B cell (primary cell): ENCODE measurements around the gene B3GALT6. TPM values are rescaled to one million over a fixed set of nuclear protein-coding genes. Genes with fewer than 3 reads are reported as not detected.

Experiments used
- ATAC-seq: fragments of 200-7000 bp; cut with Tn5 transposase; one replicate; pipeline ENCODE4 v1.10.0; 2021; ENCODE audit warnings: low read depth, mild to moderate bottlenecking, moderate number of reproducible peaks, moderate library complexity
- CTCF ChIA-PET: fragments of 350-600 bp; sonication (Branson Sonifier 250); formaldehyde crosslinking; loops from one replicate; lab custom pipeline; 2021; ENCODE audit warnings: antibody characterized with exemption, inconsistent platforms; lab: Charles Lee
- POLR2A ChIA-PET: fragments of 350-600 bp; sonication (Branson Sonifier 250); formaldehyde crosslinking; loops from one replicate; lab custom pipeline; 2021; ENCODE audit warnings: antibody characterized with exemption; lab: Charles Lee
- DNase-seq: peaks from one replicate; pipeline ENCODE4 v3.0.0; 2013
- H2AFZ ChIP-seq: 2 replicates; pipeline ENCODE4 v1.6.1; 2012; ENCODE audit warnings: mild to moderate bottlenecking, low read depth, low read length; ENCODE audit not compliant: insufficient read depth, poor library complexity, severe bottlenecking
- H3K27ac ChIP-seq, 2 donors: 1 replicate in 1 of 2; 2 replicates in 1 of 2; pipeline ENCODE4 v1.5.1; 2012 to 2013; ENCODE audit warnings: low read length in 2 of 2, mild to moderate bottlenecking in 2 of 2, moderate library complexity in 1 of 2
- H3K27me3 ChIP-seq, 4 experiments: fragments of 200-600 bp in 1 of 4; sonication (generic) in 1 of 4; replicated peaks in 1 of 4; 1 replicate in 2 of 4; 2 replicates in 2 of 4; pipeline versions ENCODE4 v1.6.1 to v1.7.0; 2013 to 2016; ENCODE audit warnings: low read length in 3 of 4, mild to moderate bottlenecking in 2 of 4, mixed read lengths in 1 of 4, moderate library complexity in 1 of 4; ENCODE audit not compliant: insufficient read depth in 4 of 4, control insufficient read depth in 3 of 4; ENCODE audit errors: control extremely low read depth in 1 of 4
- H3K36me3 ChIP-seq, 2 experiments: replicated peaks in 1 of 2; 1 replicate in 1 of 2; 2 replicates in 1 of 2; pipeline versions ENCODE4 v1.6.1 to v1.7.1; 2013; ENCODE audit warnings: low read length in 1 of 2; ENCODE audit not compliant: insufficient read depth in 2 of 2, control insufficient read depth in 1 of 2; ENCODE audit errors: control extremely low read depth in 1 of 2, extremely low read depth in 1 of 2
- H3K4me1 ChIP-seq, 2 donors: fragments of 200-600 bp in 1 of 2; sonication (generic) in 1 of 2; 1 replicate in 1 of 2; 2 replicates in 1 of 2; pipeline versions ENCODE4 v1.5.1 to v1.6.1; 2013 to 2017; ENCODE audit warnings: low read length in 2 of 2; ENCODE audit not compliant: control insufficient read depth in 2 of 2, insufficient read depth in 2 of 2
- H3K4me2 ChIP-seq: replicated peaks from 2 replicates; pipeline ENCODE3; 2012; ENCODE audit warnings: mild to moderate bottlenecking, low read depth, low read length; ENCODE audit not compliant: poor library complexity, severe bottlenecking
- H3K4me3 ChIP-seq, 5 experiments: fragments of 200-600 bp in 1 of 5; sonication (generic) in 1 of 5; 1 replicate in 3 of 5; 2 replicates in 2 of 5; pipeline versions ENCODE4 v1.5.1 to v1.7.0; 2011 to 2016; ENCODE audit warnings: low read length in 4 of 5, mild to moderate bottlenecking in 4 of 5, low read depth in 2 of 5, control low read depth in 1 of 5, moderate library complexity in 1 of 5; ENCODE audit not compliant: insufficient read depth in 1 of 5; ENCODE audit errors: control extremely low read depth in 1 of 5, extremely low read depth in 1 of 5
- H3K79me2 ChIP-seq: fragments of 200-600 bp; sonication (generic); one replicate; pipeline ENCODE4 v1.6.0; 2016; ENCODE audit warnings: low read length; ENCODE audit not compliant: control insufficient read depth, insufficient read depth
- H3K9ac ChIP-seq: fragments of 200-600 bp; sonication (generic); 2 replicates; pipeline ENCODE4 v1.6.1; 2017; ENCODE audit warnings: mild to moderate bottlenecking, low read length, moderate library complexity
- H3K9me3 ChIP-seq, 3 donors: one replicate each; pipeline versions ENCODE4 v1.6.1 to v1.7.1; 2013; ENCODE audit warnings: low read length in 2 of 3; ENCODE audit not compliant: control insufficient read depth in 2 of 3, insufficient read depth in 1 of 3; ENCODE audit errors: control extremely low read depth in 1 of 3
- H4K20me1 ChIP-seq: 2 replicates; pipeline ENCODE4 v1.6.0; 2012; ENCODE audit warnings: mild to moderate bottlenecking, low read length; ENCODE audit not compliant: insufficient read depth, control insufficient read depth, poor library complexity, severe bottlenecking
- H3K27ac Mint-ChIP-seq: one replicate; pipeline ENCODE4 v1.8.0; 2021; ENCODE audit warnings: mixed read lengths
- H3K27me3 Mint-ChIP-seq: one replicate; pipeline ENCODE4 v1.8.0; 2021; ENCODE audit warnings: mixed read lengths
- H3K4me1 Mint-ChIP-seq: one replicate; pipeline ENCODE4 v1.8.0; 2021; ENCODE audit warnings: mixed read lengths
- H3K4me3 Mint-ChIP-seq: one replicate; pipeline ENCODE4 v1.8.0; 2021; ENCODE audit warnings: mixed read lengths
- H3K9me3 Mint-ChIP-seq: one replicate; pipeline ENCODE4 v1.8.0; 2022; ENCODE audit warnings: mixed read lengths; ENCODE audit not compliant: insufficient read depth
- CTCF ChIP-seq: fragments of 200-600 bp; IDR thresholded peaks from one replicate; pipeline ENCODE4 v1.8.0; 2022; ENCODE audit warnings: antibody characterized with exemption, mild to moderate bottlenecking
- EZH2 ChIP-seq: IDR thresholded peaks from 2 replicates; pipeline ENCODE4 v1.6.1; 2012; ENCODE audit warnings: borderline replicate concordance, low read depth, mild to moderate bottlenecking, moderate library complexity, low read length; ENCODE audit not compliant: insufficient read depth, poor library complexity, severe bottlenecking
- WGBS: methylation state at CpG from one replicate; pipeline ENCODE4 v1.1.5; 2013; ENCODE audit warnings: missing lambda C conversion rate; ENCODE audit not compliant: insufficient coverage; 5-methylcytosine and 5-hydroxymethylcytosine counted together
- intact Hi-C: fragments of 100-400 bp; cut with micrococcal nuclease; formaldehyde crosslinking; loops from one replicate; pipeline ENCODE4 v1.10.0; 2022
- polyA plus RNA-seq: library from polyadenylated mRNA; depleted of rRNA; stranded (reverse); fragments of >200 nt; gene quantifications from 2 replicates; pipeline ENCODE4 v1.2.3, GENCODE V29; 2012
- total RNA-seq, 2 donors: library from RNA; stranded (reverse); fragments of 120-200 nt in 1 of 2; gene quantifications; 1 replicate in 1 of 2; 2 replicates in 1 of 2; pipeline versions ENCODE4 v1.2.3 to v1.2.4, GENCODE V29; 2013 to 2022

B3GALT6 gene
- total and polyA plus RNA-seq, 2 donors (not counting 1 experiment from before 2014, with no cell fraction given), result 5.9 to 21.0 TPM

- Mint-ChIP-seq H3K9me3 (no peaks in the 10 kb centered on the region), H3K27me3 (no peaks in the 10 kb centered on the region), H3K27ac (no peak overlapping the region), H3K4me3 (no peak overlapping the region), H3K4me1 (peaks cover 6% of the 10 kb centered on the region)
- Histone ChIP-seq H3K9ac (no peak overlapping the region), H3K36me3 (peaks cover 0 to 80% of the 10 kb centered on the region in 2 experiments), H3K4me1 (no peaks in the 10 kb centered on the region), H3K27ac (no peak overlapping the region), H3K79me2 (peaks cover 55% of the 10 kb centered on the region), H4K20me1 (peaks cover 93% of the 10 kb centered on the region), H3K9me3 (no peaks in the 10 kb centered on the region), H3K4me2 (no peak overlapping the region), H3K27me3 (no peaks in the 10 kb centered on the region), H3K4me3 (no peak overlapping the region), H2AFZ (no peak overlapping the region)
- intact Hi-C loops, result no loop called here
- ChIA-PET POLR2A (no interaction called here), CTCF (no interaction called here)
- ATAC-seq, result no peak
- WGBS, result 96% methylated on average over 20 of the region's 21 CpGs
- TF ChIP-seq CTCF, result no peak
- TF ChIP-seq EZH2, result no peak
- DNase-seq, result no peak
Observed at GRCh38 chr1:1223891-1224290, 8.1 kb upstream of the B3GALT6 start.

DNA sequence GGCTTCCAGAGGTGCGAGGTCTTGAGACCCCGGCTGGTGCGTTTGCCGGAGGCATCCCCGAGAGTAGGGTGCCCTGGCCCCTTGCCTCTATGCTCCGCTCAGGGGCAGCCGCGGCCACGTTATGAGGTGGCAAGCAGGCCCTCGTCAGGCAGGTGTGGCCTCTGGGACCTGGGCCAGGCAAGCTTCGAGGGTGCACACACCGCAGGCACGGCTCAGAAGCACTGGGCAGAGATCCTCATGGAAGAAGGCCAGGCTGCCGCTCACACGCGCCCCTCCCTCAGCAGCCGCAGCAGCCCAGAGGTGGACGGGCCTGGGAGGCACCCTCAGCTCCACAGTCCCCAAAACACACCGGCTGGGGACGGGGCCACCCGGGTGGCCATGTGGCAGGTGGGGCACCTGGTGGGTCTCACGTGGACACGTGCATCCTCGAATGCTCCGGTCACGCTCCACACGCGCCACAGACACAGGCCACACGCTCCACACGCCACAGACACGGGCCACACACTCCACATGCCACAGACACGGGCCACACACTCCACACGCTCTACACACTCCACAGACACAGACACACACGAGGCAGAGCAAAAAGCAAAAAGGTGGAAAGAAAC, 6.7 kb upstream of the B3GALT6 start:
- H3K4me2 ChIP-seq, result no peak overlapping the region
- peaks cover 16% of the 10 kb centered on the region for H3K4me1 Mint-ChIP-seq
- H3K27me3 Mint-ChIP-seq, result no peaks in the 10 kb centered on the region
- H3K4me3 Mint-ChIP-seq, result no peak overlapping the region
- peaks cover 0 to 73% of the 10 kb centered on the region in 2 experiments for H3K36me3 ChIP-seq
- ATAC-seq, result no peak
- TF ChIP-seq CTCF (no peak), EZH2 (no peak)
- no peaks in the 10 kb centered on the region for H3K9me3 Mint-ChIP-seq
- ChIA-PET POLR2A (no interaction called here), CTCF (interaction anchor here (1.4 kb wide), 1 partner anchor 103 kb away, joined by 4 read pairs; no protein-coding TSS in a partner anchor)
- H3K27ac ChIP-seq, result no peak overlapping the region
- DNase-seq, result no peak
- 95% methylated on average over 34 of the region's 34 CpGs for WGBS
- H3K79me2 ChIP-seq, result peaks cover 65% of the 10 kb centered on the region
- H3K9ac ChIP-seq, result no peak overlapping the region
- peaks cover 93% of the 10 kb centered on the region for H4K20me1 ChIP-seq
- H3K27ac Mint-ChIP-seq, result no peak overlapping the region
- no peak overlapping the region for H3K4me3 ChIP-seq
- H3K9me3 ChIP-seq, result no peaks in the 10 kb centered on the region
- intact Hi-C loops, result no loop called here
- peaks cover 7 to 12% of the 10 kb centered on the region in 2 donors for H3K4me1 ChIP-seq
- H2AFZ ChIP-seq, result no peak overlapping the region
- H3K27me3 ChIP-seq, result no peaks in the 10 kb centered on the region
